Activated T-helper 2 cell treated with anti-CD3 and anti-CD28 coated beads, Interferon-gamma antibody, Interleukin-2, Interleukin-4, amounts not matched to agents 10 μg/mL and 5 μg/mL and 100 μg/mL, durations not matched to agents 14 hours and 24 hours and 36 hours (primary cell): ENCODE results near the gene SH3RF3. TPM values are rescaled to one million over a fixed set of nuclear protein-coding genes. Genes with fewer than 3 reads are reported as not detected.

Experiments
- DNase-seq: peaks from one replicate; pipeline ENCODE4 v3.0.0; 2021; ENCODE audit warnings: low spot score
- H3K27ac Mint-ChIP-seq: one replicate; pipeline ENCODE4 v1.8.0; 2021; ENCODE audit warnings: mixed read lengths
- H3K27me3 Mint-ChIP-seq: one replicate; pipeline ENCODE4 v1.8.0; 2021; ENCODE audit warnings: low read depth, mixed read lengths
- H3K36me3 Mint-ChIP-seq: one replicate; pipeline ENCODE4 v1.8.0; 2021; ENCODE audit warnings: low read depth, mixed read lengths
- H3K4me1 Mint-ChIP-seq: one replicate; pipeline ENCODE4 v1.8.0; 2021; ENCODE audit warnings: low read depth, mixed read lengths
- H3K4me3 Mint-ChIP-seq: one replicate; pipeline ENCODE4 v1.8.0; 2021; ENCODE audit warnings: low read depth, mild to moderate bottlenecking, moderate library complexity, mixed read lengths
- H3K9me3 Mint-ChIP-seq: one replicate; pipeline ENCODE4 v1.8.0; 2021; ENCODE audit warnings: mixed read lengths
- intact Hi-C: fragments of 100-400 bp; cut with micrococcal nuclease; formaldehyde crosslinking; loops from one replicate; pipeline ENCODE4 v1.15.1; 2023
- total RNA-seq: library from RNA; stranded (reverse); gene quantifications from 2 replicates; pipeline ENCODE4 v1.2.3, GENCODE V29; 2022

The SH3RF3 gene
- total RNA-seq, 1 donor from 2014 or later = 0.78 TPM

DNA sequence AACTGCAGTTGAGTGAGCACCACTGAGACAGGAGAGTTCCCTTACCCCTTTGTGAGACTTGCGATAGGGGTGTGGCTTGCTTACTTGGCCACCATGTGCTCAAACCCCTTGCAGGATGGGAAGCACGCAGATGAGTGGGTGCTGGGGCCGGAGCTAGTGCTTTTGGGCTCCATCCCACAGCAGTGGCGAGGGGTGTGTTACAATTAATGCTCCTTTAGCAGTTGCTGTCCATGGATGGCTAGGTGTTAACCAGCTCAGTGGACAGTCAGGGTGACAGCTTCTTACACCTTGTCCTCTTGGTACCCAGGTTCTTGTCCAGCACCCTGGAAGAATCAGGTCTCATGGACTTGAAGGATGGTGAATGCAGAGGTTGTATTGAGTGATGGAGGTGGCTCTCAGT lies 103.9 kb downstream of the SH3RF3 start:
- no peak overlapping the region for H3K4me3 Mint-ChIP-seq
- DNase-seq = no peak
- no peaks in the 10 kb centered on the region for H3K9me3 Mint-ChIP-seq
- H3K4me1 Mint-ChIP-seq = peaks cover 14% of the 10 kb centered on the region
- intact Hi-C loops = no loop called here
- H3K27ac Mint-ChIP-seq = no peak overlapping the region
- peaks cover 34% of the 10 kb centered on the region for H3K27me3 Mint-ChIP-seq
- no peaks in the 10 kb centered on the region for H3K36me3 Mint-ChIP-seq

DNA sequence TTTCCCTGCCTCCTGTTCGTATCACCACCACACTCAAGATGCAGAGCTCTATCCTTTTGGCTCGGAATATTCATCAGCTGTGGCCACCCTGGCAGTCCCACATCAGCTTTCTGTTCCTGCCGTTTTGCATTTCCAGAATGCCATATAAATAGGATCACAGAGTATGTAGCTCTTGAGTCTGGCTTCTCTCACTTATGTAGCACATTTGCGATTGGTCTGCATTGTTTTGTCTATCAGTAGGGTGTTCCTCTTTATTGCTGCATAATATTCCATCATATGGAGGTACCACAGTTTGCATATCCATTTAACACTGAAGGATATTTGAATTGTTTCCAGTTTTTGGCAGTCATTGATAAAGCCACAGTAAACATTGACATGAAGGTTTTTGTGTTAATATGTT lies 104.6 kb downstream of the SH3RF3 start:
- DNase-seq = no peak
- Mint-ChIP-seq H3K27me3 (peaks cover 31% of the 10 kb centered on the region), H3K4me1 (peaks cover 18% of the 10 kb centered on the region), H3K4me3 (no peak overlapping the region), H3K9me3 (no peaks in the 10 kb centered on the region), H3K36me3 (no peaks in the 10 kb centered on the region), H3K27ac (no peak overlapping the region)
- intact Hi-C loops = no loop called here

DNA sequence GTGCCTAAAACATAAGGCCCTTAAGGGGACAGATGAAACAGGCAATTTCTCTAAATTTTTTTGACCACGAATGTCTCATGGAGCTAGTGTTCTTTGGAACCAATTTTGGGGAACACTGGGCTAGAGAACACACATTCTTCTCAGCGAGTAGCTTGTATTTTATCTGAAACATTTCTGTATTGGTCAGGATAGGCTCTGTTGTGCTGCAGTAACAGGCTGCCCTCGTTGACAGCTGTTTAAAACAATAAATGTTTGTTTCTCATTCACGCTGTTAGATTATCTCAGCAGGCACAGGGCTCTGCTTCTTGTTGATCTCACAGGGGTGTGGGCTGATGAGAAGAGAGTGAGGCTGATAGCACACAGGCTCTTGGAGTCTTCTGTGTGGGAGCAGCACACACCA lies 105.3 kb downstream of the SH3RF3 start:
- no peaks in the 10 kb centered on the region for H3K36me3 Mint-ChIP-seq
- DNase-seq = no peak
- H3K9me3 Mint-ChIP-seq = no peaks in the 10 kb centered on the region
- intact Hi-C loops = no loop called here
- peaks cover 28% of the 10 kb centered on the region for H3K27me3 Mint-ChIP-seq
- peaks cover 21% of the 10 kb centered on the region for H3K4me1 Mint-ChIP-seq
- no peak overlapping the region for H3K27ac Mint-ChIP-seq
- H3K4me3 Mint-ChIP-seq = no peak overlapping the region

- Mint-ChIP-seq H3K4me1 (peaks cover 16% of the 10 kb centered on the region), H3K4me3 (no peak overlapping the region), H3K9me3 (no peaks in the 10 kb centered on the region), H3K27ac (no peak overlapping the region), H3K27me3 (peaks cover 19% of the 10 kb centered on the region), H3K36me3 (no peaks in the 10 kb centered on the region)
- no peak for DNase-seq
- intact Hi-C loops = no loop called here
Observed at GRCh38 chr2:109236147-109236546, 107.1 kb downstream of the SH3RF3 start.

DNA sequence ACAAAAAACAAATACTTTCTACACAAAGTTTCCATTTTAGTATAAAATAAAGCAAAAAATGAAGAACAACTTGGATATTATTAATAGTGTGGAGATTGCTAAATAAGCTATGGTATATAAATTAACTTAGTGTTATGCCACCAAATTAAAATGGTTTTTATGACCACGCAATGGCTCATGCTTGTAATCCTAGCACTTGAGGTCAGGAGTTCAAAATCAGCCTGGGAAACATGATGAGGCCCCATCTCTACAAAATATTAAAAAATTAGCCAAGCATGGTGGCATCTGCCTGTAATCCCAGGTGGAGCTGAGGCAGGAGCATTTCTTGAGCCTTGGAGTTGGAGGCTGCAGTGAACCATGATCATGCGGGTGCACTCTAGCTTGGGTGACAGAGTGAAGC lies 108.8 kb downstream of the SH3RF3 start:
- Mint-ChIP-seq H3K9me3 (no peaks in the 10 kb centered on the region), H3K36me3 (no peaks in the 10 kb centered on the region), H3K27me3 (peaks cover 9% of the 10 kb centered on the region), H3K4me3 (no peak overlapping the region), H3K27ac (no peak overlapping the region), H3K4me1 (peaks cover 12% of the 10 kb centered on the region)
- intact Hi-C loops = no loop called here
- DNase-seq = no peak

DNA sequence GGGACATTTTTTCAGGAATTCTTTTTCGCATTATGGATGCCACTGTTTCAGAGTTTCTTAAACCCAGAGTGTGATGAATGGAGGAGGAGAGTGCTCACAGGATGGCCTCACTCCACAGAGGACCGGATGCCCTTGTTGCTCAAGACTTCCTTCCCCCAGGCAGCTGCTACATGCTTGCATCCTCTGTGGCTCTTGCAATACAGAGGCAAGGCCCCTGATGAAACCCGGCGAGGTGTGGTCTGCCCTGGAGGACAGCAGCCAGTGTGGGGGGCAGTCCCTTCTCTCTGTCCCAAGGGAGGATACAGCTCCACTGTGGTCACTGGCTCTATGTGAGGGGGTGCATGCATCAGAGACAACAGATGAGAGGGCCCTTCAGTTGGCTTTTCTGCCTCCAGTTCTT lies 109.6 kb downstream of the SH3RF3 start:
- peaks cover 9% of the 10 kb centered on the region for H3K27me3 Mint-ChIP-seq
- H3K4me1 Mint-ChIP-seq = peaks cover 12% of the 10 kb centered on the region
- H3K4me3 Mint-ChIP-seq = no peak overlapping the region
- H3K27ac Mint-ChIP-seq = peak overlapping the region; percentile 44
- intact Hi-C loops = no loop called here
- no peaks in the 10 kb centered on the region for H3K9me3 Mint-ChIP-seq
- no peak for DNase-seq
- H3K36me3 Mint-ChIP-seq = no peaks in the 10 kb centered on the region

DNA sequence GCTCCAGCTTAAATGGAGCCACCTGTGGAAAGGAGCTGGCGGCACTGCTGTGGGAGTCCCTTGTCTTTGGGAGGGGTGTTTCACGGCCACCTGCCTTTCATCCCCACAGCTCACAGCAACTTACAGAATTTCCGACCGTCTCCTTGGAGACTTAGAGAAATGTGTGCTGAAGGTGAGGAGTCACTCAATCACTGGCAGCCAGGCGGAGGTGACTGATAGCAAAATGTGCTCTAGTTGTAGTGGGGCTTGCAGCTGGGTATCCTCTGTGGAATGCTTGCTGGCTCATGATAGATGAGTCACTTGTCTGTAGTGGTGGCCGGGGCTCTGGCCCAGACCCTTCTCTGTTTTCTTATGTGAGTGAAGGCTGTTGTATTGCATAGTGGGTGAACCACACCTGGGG lies 110.7 kb downstream of the SH3RF3 start:
- Mint-ChIP-seq H3K4me1 (peaks cover 12% of the 10 kb centered on the region), H3K4me3 (no peak overlapping the region), H3K36me3 (no peaks in the 10 kb centered on the region), H3K9me3 (no peaks in the 10 kb centered on the region), H3K27me3 (peaks cover 10% of the 10 kb centered on the region), H3K27ac (no peak overlapping the region)
- DNase-seq = no peak
- intact Hi-C loops = no loop called here

DNA sequence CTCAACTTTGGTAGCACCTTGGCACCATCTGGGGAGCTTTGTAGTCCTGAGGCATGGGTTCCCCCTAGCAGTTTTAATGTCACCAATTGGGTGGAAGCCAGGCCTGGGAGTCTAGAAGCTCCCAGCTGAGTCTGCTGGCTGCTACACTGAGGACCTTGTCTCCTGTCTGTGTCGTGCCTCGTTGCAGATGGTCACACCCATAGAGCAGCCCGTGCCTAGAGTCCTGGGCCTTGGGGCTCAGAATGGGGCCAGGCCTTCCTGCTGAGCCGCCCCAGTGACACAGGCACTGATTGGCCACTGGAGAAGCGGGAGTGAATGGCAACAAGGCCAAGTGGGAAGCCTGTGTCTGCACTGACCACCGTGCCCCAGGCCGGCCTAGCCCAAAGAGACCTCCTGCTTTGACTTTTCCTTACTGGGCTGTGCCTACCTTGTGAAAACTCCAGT lies 113.2 kb downstream of the SH3RF3 start:
- Mint-ChIP-seq H3K36me3 (no peaks in the 10 kb centered on the region), H3K4me3 (no peak overlapping the region), H3K27ac (no peak overlapping the region), H3K9me3 (no peaks in the 10 kb centered on the region), H3K4me1 (peaks cover 7% of the 10 kb centered on the region), H3K27me3 (peaks cover 9% of the 10 kb centered on the region)
- DNase-seq = no peak
- intact Hi-C loops = no loop called here

GRCh38 chr2:109242654-109243331 lies 113.8 kb downstream of the SH3RF3 start:
- H3K36me3 Mint-ChIP-seq = no peaks in the 10 kb centered on the region
- intact Hi-C loops = no loop called here
- peaks cover 9% of the 10 kb centered on the region for H3K27me3 Mint-ChIP-seq
- no peak overlapping the region for H3K27ac Mint-ChIP-seq
- no peak for DNase-seq
- peaks cover 7% of the 10 kb centered on the region for H3K4me1 Mint-ChIP-seq
- H3K4me3 Mint-ChIP-seq = no peak overlapping the region
- no peaks in the 10 kb centered on the region for H3K9me3 Mint-ChIP-seq

DNA sequence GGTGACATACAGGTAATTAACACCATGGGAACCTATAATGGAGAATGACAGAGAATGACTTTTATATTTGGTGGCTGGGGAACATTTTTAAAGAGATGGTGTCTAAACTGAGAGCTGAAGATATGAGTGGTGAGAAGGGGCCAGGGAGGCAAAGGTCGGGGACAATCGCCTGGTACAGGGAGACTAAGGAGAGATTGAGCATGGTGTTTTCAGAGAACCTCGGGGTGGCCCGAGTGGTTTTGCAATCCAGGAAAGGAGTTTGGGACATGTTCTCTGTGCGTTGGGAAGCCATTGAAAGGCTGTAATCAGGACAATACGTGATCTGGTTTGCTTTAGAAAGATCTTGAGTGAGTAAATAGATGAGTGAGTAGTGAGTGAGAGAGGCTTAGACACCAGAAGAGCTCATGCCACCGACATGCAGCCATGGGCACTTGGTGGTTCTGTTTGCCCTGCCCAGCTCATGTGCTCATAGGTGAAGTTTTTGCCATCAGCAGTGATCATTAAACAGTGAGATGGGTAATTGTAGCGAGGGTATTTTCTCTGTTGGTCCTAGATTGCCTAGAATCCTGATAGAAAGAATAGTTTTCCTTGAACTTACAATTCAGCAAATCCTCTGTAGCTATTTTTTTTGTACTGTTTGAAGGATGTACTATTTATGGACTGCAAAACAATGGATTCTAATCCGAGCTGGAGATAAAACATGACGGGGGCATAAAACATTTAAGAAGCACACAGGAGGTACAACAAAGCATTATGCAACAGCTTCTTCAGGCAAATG lies 114.7 kb downstream of the SH3RF3 start:
- Mint-ChIP-seq H3K9me3 (no peaks in the 10 kb centered on the region), H3K27ac (no peak overlapping the region)

GRCh38 chr2:109244304-109244582 lies 115.2 kb downstream of the SH3RF3 start:
- peaks cover 4% of the 10 kb centered on the region for H3K4me1 Mint-ChIP-seq
- DNase-seq = no peak
- intact Hi-C loops = no loop called here
- no peaks in the 10 kb centered on the region for H3K9me3 Mint-ChIP-seq
- H3K27ac Mint-ChIP-seq = no peak overlapping the region
- H3K36me3 Mint-ChIP-seq = no peaks in the 10 kb centered on the region
- no peak overlapping the region for H3K4me3 Mint-ChIP-seq
- H3K27me3 Mint-ChIP-seq = peaks cover 19% of the 10 kb centered on the region

More for the DNA sequence above, 114.7 kb downstream of the SH3RF3 start:
- H3K27me3 Mint-ChIP-seq = peaks cover 15% of the 10 kb centered on the region
- peaks cover 4% of the 10 kb centered on the region for H3K4me1 Mint-ChIP-seq
- no peaks in the 10 kb centered on the region for H3K36me3 Mint-ChIP-seq
- no peak overlapping the region for H3K4me3 Mint-ChIP-seq
- intact Hi-C loops = no loop called here
- DNase-seq = no peak

DNA sequence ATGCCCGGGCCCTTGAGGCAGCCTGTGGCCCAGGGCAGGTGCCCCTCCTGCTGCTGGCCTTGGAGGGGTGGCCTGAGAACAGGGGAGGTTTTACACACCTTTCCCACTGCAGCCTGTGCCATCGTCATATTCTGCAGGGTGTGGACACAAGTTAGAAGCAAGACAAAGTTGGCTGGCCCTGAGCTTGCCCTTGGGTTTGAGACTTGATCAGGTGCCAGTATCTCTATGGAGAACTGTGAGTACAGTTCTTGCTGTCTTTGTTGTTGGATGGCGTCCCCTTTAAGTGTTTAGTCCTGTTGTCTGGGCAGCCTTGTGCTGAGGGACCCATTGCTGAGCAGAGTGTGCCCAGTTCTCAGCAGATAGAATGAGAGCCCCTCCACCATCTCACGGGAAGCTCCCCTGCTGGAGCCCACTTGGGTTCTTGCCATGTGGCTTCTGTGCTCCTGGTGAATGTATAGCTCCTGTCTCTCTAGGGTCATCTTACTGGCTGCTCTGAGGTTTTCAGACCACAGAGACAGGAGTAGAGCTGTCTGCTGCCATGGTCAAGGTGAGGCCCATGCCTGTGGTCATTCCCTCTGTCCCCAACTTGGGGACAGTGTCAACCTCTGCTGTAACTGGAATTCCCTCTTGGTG lies 115.9 kb downstream of the SH3RF3 start:
- DNase-seq = no peak
- peaks cover 2% of the 10 kb centered on the region for H3K4me1 Mint-ChIP-seq

DNA sequence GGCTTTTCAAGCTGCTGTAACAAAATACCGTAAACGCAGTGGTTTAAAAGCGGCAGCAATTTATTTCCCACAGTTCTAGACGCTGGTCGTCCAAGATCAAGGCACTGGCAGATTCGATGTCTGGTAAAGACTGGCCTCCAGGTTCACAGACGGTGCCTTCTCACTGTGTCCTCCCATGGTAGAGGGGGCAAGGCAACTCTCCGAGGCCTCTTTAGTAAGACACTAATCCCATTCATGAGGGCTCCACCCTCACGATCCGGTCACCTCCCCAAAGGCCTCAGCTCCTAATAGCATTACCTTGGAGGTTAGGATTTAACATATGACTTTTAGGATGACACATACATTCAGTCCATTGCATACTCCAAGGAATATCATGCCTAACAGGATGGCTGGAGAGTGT lies 117.2 kb downstream of the SH3RF3 start:
- DNase-seq = no peak
- intact Hi-C loops = no loop called here
- Mint-ChIP-seq H3K4me1 (peaks cover 2% of the 10 kb centered on the region), H3K9me3 (no peaks in the 10 kb centered on the region), H3K27ac (no peak overlapping the region), H3K27me3 (peaks cover 22% of the 10 kb centered on the region), H3K36me3 (no peaks in the 10 kb centered on the region), H3K4me3 (no peak overlapping the region)

More for the DNA sequence above, 115.9 kb downstream of the SH3RF3 start:
- no peak overlapping the region for H3K27ac Mint-ChIP-seq
- H3K27me3 Mint-ChIP-seq = peaks cover 19% of the 10 kb centered on the region
- intact Hi-C loops = no loop called here
- H3K36me3 Mint-ChIP-seq = no peaks in the 10 kb centered on the region
- H3K4me3 Mint-ChIP-seq = no peak overlapping the region
- no peaks in the 10 kb centered on the region for H3K9me3 Mint-ChIP-seq
